Measurements from ENCODE around the gene AMDHD1. TPM values are rescaled to one million over a fixed set of nuclear protein-coding genes. Genes with fewer than 3 reads are reported as not detected.

The AMDHD1 gene
- total and polyA plus RNA-seq, 2 donors (not counting 3 experiments of a cell fraction or from before 2014, with no cell fraction given): not detected

DNA sequence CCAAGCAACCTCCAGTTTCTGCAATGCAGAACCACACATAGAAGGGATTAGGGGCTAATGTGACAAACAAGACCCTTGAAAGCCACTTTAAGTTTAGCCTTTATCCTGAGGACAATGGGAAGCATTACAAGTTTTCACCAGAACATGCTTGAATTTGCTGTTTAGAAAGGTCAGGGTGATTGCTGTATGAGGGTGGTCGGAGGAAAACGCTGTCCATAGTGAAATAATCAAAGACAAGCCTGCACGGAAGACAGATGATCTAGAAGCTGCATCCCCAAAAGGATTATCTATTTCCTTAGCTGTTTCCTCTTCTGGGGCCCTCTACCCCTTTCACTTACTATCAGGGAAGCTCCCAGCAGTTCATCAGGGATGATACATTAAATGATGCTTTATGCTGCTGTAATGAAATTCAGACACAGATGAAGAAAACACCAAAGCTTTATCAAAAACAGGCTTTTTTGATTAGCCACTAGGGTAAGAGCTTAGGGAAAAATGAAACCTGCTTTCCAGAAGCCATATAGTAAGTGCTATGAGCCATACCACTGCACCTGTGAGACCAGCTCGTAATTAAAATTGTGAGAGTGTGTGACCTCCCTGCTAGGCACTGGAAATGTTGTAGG, 46.5 kb downstream of the AMDHD1 start:
- DNase-seq (ENCODE audit: low read depth, low spot score) (no peak), FAIRE-seq (no peak)
- CTCF ChIA-PET: interaction anchor here (1.0 to 4.4 kb wide), 2 partner anchors 10 to 71 kb away, joined by 5 to 29 read pairs; no protein-coding TSS in a partner anchor
- H2AFZ ChIP-seq (ENCODE audit: low read depth, low read length): no peak overlapping the region
- H3K4me2 ChIP-seq (ENCODE audit: insufficient read depth, low read length): no peak overlapping the region
- POLR2A ChIA-PET: no interaction called here
- H3K4me1 ChIP-seq (ENCODE audit: control insufficient read depth, extremely low read depth, insufficient read depth, low read length): no peaks in the 10 kb centered on the region
- no peak overlapping the region for H3K27ac ChIP-seq (ENCODE audit: insufficient read depth, low read depth, low read length)
- dilution Hi-C loops (cut with MboI; ENCODE audit: extremely low pct_ligation_motif_present, low sequenced_read_pairs): no loop called here
- H3K9me3 ChIP-seq (replicated peaks; ENCODE audit: control insufficient read depth, insufficient read depth, low read length): no peaks in the 10 kb centered on the region
- BruUV-seq (replicated peaks): no TSS peak
- H3K27me3 ChIP-seq (ENCODE audit: control insufficient read depth in 2 of 2, insufficient read depth in 2 of 2, low read length in 2 of 2): peaks cover 14 to 31% of the 10 kb centered on the region in 2 experiments
- intact Hi-C loops (cut with micrococcal nuclease): no loop called here
- H3K36me3 ChIP-seq (ENCODE audit: control insufficient read depth in 2 of 2, extremely low read depth in 1 of 2, insufficient read depth in 2 of 2, low read length in 2 of 2): no peaks in the 10 kb centered on the region
- no peak overlapping the region for H3K4me3 ChIP-seq (replicated peaks in 1 of 3; ENCODE audit: insufficient read depth in 1 of 3, low read depth in 1 of 3, low read length in 3 of 3)
- H3K9me1 ChIP-seq (replicated peaks; ENCODE audit: control insufficient read depth, extremely low read depth, insufficient read depth, low read length): no peaks in the 10 kb centered on the region
- no peak overlapping the region for H3K9ac ChIP-seq (replicated peaks; ENCODE audit: extremely low read depth, insufficient read depth, low read length)
- H3K79me2 ChIP-seq (ENCODE audit: control insufficient read depth, insufficient read depth, low read length): no peaks in the 10 kb centered on the region
- no peaks in the 10 kb centered on the region for H4K20me1 ChIP-seq (replicated peaks; ENCODE audit: control insufficient read depth, extremely low read depth, insufficient read depth, low read length)
- no peak for TF ChIP-seq GATA2 (IDR thresholded peaks at IDR 0.05; ENCODE audit: insufficient read depth, insufficient read length, low read depth, low read length)

- Histone ChIP-seq H3K9me3 (replicated peaks; ENCODE audit: control insufficient read depth, insufficient read depth, low read length) (no peaks in the 10 kb centered on the region), H4K20me1 (replicated peaks; ENCODE audit: control insufficient read depth, extremely low read depth, insufficient read depth, low read length) (no peaks in the 10 kb centered on the region), H3K9me1 (replicated peaks; ENCODE audit: control insufficient read depth, extremely low read depth, insufficient read depth, low read length) (no peaks in the 10 kb centered on the region), H3K79me2 (ENCODE audit: control insufficient read depth, insufficient read depth, low read length) (no peaks in the 10 kb centered on the region), H3K4me3 (replicated peaks in 1 of 3; ENCODE audit: insufficient read depth in 1 of 3, low read depth in 1 of 3, low read length in 3 of 3) (no peak overlapping the region), H3K9ac (replicated peaks; ENCODE audit: extremely low read depth, insufficient read depth, low read length) (no peak overlapping the region), H3K4me2 (ENCODE audit: insufficient read depth, low read length) (no peak overlapping the region), H3K36me3 (ENCODE audit: control insufficient read depth in 2 of 2, extremely low read depth in 1 of 2, insufficient read depth in 2 of 2, low read length in 2 of 2) (no peaks in the 10 kb centered on the region), H3K4me1 (ENCODE audit: control insufficient read depth, extremely low read depth, insufficient read depth, low read length) (no peaks in the 10 kb centered on the region), H3K27ac (ENCODE audit: insufficient read depth, low read depth, low read length) (no peak overlapping the region), H2AFZ (ENCODE audit: low read depth, low read length) (no peak overlapping the region), H3K27me3 (ENCODE audit: control insufficient read depth in 2 of 2, insufficient read depth in 2 of 2, low read length in 2 of 2) (peaks cover 14 to 31% of the 10 kb centered on the region in 2 experiments)
- FAIRE-seq: no peak
- TF ChIP-seq FOS (IDR thresholded peaks at IDR 0.05; ENCODE audit: borderline replicate concordance, insufficient read depth, low read length) (no peak), GATA2 (IDR thresholded peaks at IDR 0.05; ENCODE audit: insufficient read depth, insufficient read length, low read depth, low read length) (no peak), MYC (IDR thresholded peaks at IDR 0.05; ENCODE audit: low read depth, low read length) (no peak), EZH2 (IDR thresholded peaks at IDR 0.05; ENCODE audit: borderline replicate concordance, low read depth, low read length, severe bottlenecking) (no peak), JUN (IDR thresholded peaks at IDR 0.05; ENCODE audit: borderline replicate concordance, insufficient read depth, insufficient read length, low read depth) (no peak), CTCF (IDR thresholded peaks at IDR 0.05; ENCODE audit: extremely low read depth in 1 of 2, insufficient read depth in 1 of 2, low read depth in 1 of 2, low read length in 2 of 2) (no peak), POLR2A (IDR thresholded peaks at IDR 0.05; ENCODE audit: low read depth, low read length) (no peak)
- BruUV-seq (replicated peaks): no TSS peak
- intact Hi-C loops (cut with micrococcal nuclease): no loop called here
- ChIA-PET CTCF (interaction anchor here (1.0 to 4.4 kb wide), 2 partner anchors 9 to 72 kb away, joined by 5 to 29 read pairs; no protein-coding TSS in a partner anchor), POLR2A (no interaction called here)
- DNase-seq (ENCODE audit: low read depth, low spot score): no peak
- dilution Hi-C loops (cut with MboI; ENCODE audit: extremely low pct_ligation_motif_present, low sequenced_read_pairs): no loop called here
These were observed 47.0 kb downstream of the AMDHD1 start for GRCh38 chr12:95990136-95990535.
